ENCODE data around the gene STXBP5. TPM values are rescaled to one million over a fixed set of nuclear protein-coding genes. Genes with fewer than 3 reads are reported as not detected.

The STXBP5 gene
- total and polyA plus RNA-seq, 4 donors, result 1.9 to 8.9 (median 4.8) TPM

DNA sequence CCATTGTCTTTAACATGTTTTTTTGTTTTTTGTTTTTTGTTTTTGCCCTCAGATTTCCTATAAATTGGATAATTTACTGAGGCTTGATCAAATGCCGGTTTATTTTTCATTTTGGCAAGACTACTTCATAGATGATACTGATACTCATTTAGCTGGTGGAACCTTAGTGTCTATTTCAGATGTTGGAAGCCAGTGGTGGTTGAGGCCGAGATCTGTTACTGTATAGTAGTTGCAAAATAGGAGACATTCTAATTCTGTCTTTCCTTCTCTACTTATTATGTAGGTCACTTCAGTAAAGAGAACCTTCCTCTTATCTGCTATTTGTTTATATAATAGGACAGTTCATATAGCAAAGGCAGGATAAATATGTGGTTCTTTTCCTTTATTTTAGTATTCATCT is 63.4 kb downstream of the STXBP5 start:
- Histone ChIP-seq H3K9me3 (ENCODE audit: control insufficient read depth in 4 of 4, low read length in 3 of 4) (no peaks in the 10 kb centered on the region), H3K36me3 (ENCODE audit: control insufficient read depth in 4 of 4, insufficient read depth in 3 of 4, low read depth in 1 of 4, low read length in 3 of 4) (peaks cover 0 to 6% (median 2%) of the 10 kb centered on the region in 4 donors), H3K27me3 (ENCODE audit: control insufficient read depth in 4 of 4, insufficient read depth in 4 of 4, low read length in 3 of 4) (no peaks in the 10 kb centered on the region), H3K4me1 (ENCODE audit: control insufficient read depth in 4 of 4, insufficient read depth in 4 of 4, low read length in 3 of 4) (no peaks in the 10 kb centered on the region), H3K4me3 (ENCODE audit: low read depth in 1 of 3, low read length in 3 of 3) (no peak overlapping the region), H3K9ac (ENCODE audit: low read depth in 1 of 2, low read length in 2 of 2) (no peak overlapping the region), H3K27ac (ENCODE audit: low read depth in 1 of 2, low read length in 2 of 2) (no peak overlapping the region)
- DNase-seq (ENCODE audit: low spot score), result no peak
- 96% methylated on average over 2 of the region's 2 CpGs for WGBS
- TF ChIP-seq NR2F2 (IDR thresholded peaks at IDR 0.05), result no peak
- no peak for TF ChIP-seq GABPA (IDR thresholded peaks at IDR 0.05 in 1 of 2, conservative IDR thresholded peaks at IDR 0.05 in 1 of 2)
- no peak for TF ChIP-seq RXRA (IDR thresholded peaks at IDR 0.05)
- TF ChIP-seq, protein P1, sequence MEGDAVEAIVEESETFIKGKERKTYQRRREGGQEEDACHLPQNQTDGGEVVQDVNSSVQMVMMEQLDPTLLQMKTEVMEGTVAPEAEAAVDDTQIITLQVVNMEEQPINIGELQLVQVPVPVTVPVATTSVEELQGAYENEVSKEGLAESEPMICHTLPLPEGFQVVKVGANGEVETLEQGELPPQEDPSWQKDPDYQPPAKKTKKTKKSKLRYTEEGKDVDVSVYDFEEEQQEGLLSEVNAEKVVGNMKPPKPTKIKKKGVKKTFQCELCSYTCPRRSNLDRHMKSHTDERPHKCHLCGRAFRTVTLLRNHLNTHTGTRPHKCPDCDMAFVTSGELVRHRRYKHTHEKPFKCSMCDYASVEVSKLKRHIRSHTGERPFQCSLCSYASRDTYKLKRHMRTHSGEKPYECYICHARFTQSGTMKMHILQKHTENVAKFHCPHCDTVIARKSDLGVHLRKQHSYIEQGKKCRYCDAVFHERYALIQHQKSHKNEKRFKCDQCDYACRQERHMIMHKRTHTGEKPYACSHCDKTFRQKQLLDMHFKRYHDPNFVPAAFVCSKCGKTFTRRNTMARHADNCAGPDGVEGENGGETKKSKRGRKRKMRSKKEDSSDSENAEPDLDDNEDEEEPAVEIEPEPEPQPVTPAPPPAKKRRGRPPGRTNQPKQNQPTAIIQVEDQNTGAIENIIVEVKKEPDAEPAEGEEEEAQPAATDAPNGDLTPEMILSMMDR (IDR thresholded peaks at IDR 0.05; ENCODE audit: low read depth, low read length, missing input control), result no peak
- TF ChIP-seq FOXA1 (IDR thresholded peaks at IDR 0.05), result no peak
- TF ChIP-seq, protein P2, sequence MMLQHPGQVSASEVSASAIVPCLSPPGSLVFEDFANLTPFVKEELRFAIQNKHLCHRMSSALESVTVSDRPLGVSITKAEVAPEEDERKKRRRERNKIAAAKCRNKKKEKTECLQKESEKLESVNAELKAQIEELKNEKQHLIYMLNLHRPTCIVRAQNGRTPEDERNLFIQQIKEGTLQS (IDR thresholded peaks at IDR 0.05), result no peak
- no peak for TF ChIP-seq HNF4A (conservative IDR thresholded peaks at IDR 0.05)
- no peak for TF ChIP-seq SP1 (IDR thresholded peaks at IDR 0.05)
- no peak for TF ChIP-seq RAD21 (IDR thresholded peaks at IDR 0.05)
- TF ChIP-seq, protein P3, sequence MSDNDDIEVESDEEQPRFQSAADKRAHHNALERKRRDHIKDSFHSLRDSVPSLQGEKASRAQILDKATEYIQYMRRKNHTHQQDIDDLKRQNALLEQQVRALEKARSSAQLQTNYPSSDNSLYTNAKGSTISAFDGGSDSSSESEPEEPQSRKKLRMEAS (IDR thresholded peaks at IDR 0.05), result no peak
- no peak for TF ChIP-seq HNF4G (IDR thresholded peaks at IDR 0.05)
- TF ChIP-seq, protein P4, sequence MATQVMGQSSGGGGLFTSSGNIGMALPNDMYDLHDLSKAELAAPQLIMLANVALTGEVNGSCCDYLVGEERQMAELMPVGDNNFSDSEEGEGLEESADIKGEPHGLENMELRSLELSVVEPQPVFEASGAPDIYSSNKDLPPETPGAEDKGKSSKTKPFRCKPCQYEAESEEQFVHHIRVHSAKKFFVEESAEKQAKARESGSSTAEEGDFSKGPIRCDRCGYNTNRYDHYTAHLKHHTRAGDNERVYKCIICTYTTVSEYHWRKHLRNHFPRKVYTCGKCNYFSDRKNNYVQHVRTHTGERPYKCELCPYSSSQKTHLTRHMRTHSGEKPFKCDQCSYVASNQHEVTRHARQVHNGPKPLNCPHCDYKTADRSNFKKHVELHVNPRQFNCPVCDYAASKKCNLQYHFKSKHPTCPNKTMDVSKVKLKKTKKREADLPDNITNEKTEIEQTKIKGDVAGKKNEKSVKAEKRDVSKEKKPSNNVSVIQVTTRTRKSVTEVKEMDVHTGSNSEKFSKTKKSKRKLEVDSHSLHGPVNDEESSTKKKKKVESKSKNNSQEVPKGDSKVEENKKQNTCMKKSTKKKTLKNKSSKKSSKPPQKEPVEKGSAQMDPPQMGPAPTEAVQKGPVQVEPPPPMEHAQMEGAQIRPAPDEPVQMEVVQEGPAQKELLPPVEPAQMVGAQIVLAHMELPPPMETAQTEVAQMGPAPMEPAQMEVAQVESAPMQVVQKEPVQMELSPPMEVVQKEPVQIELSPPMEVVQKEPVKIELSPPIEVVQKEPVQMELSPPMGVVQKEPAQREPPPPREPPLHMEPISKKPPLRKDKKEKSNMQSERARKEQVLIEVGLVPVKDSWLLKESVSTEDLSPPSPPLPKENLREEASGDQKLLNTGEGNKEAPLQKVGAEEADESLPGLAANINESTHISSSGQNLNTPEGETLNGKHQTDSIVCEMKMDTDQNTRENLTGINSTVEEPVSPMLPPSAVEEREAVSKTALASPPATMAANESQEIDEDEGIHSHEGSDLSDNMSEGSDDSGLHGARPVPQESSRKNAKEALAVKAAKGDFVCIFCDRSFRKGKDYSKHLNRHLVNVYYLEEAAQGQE (IDR thresholded peaks at IDR 0.05), result no peak
- TF ChIP-seq FOXA2 (IDR thresholded peaks at IDR 0.05), result no peak
- no peak for TF ChIP-seq JUND (IDR thresholded peaks at IDR 0.05)
- TF ChIP-seq, protein P5, sequence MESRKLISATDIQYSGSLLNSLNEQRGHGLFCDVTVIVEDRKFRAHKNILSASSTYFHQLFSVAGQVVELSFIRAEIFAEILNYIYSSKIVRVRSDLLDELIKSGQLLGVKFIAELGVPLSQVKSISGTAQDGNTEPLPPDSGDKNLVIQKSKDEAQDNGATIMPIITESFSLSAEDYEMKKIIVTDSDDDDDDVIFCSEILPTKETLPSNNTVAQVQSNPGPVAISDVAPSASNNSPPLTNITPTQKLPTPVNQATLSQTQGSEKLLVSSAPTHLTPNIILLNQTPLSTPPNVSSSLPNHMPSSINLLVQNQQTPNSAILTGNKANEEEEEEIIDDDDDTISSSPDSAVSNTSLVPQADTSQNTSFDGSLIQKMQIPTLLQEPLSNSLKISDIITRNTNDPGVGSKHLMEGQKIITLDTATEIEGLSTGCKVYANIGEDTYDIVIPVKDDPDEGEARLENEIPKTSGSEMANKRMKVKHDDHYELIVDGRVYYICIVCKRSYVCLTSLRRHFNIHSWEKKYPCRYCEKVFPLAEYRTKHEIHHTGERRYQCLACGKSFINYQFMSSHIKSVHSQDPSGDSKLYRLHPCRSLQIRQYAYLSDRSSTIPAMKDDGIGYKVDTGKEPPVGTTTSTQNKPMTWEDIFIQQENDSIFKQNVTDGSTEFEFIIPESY (IDR thresholded peaks at IDR 0.05), result no peak
- TF ChIP-seq YY1 (IDR thresholded peaks at IDR 0.05), result no peak
- TF ChIP-seq EGR1 (IDR thresholded peaks at IDR 0.05; ENCODE audit: low read depth in 2 of 2), result no peak
- no peak for TF ChIP-seq TAF1 (conservative IDR thresholded peaks at IDR 0.05)

Measured in liver (tissue), 9 donors.